Measurements from ENCODE around the gene GXYLT2. TPM values are rescaled to one million over a fixed set of nuclear protein-coding genes. Genes with fewer than 3 reads are reported as not detected.
A peak's percentile ranks its signal among the peaks of the same experiment; 100 is the strongest.

The GXYLT2 gene
- total RNA-seq, 2 experiments from 2014 or later, result 0.08 TPM; not detected in 1

- ATAC-seq (ENCODE audit: poor library complexity) (no peak), DNase-seq (no peak)
- Histone ChIP-seq H3K36me3 (ENCODE audit: insufficient read depth, low read length) (peaks cover 71% of the 10 kb centered on the region), H3K27me3 (ENCODE audit: control insufficient read depth in 1 of 2, insufficient read depth in 2 of 2, low read length in 2 of 2) (no peaks in the 10 kb centered on the region), H3K27ac (ENCODE audit: low read depth in 1 of 2, low read length in 2 of 2) (no peak overlapping the region), H3K4me3 (ENCODE audit: low read length) (no peak overlapping the region), H3K4me1 (ENCODE audit: insufficient read depth, low read length) (peaks cover 54% of the 10 kb centered on the region), H3K9me3 (ENCODE audit: control insufficient read depth in 1 of 2, insufficient read depth in 1 of 2, low read length in 2 of 2) (no peaks in the 10 kb centered on the region)
- ChIA-PET CTCF (interaction anchor here (0.5 kb wide), 1 partner anchor 59 kb away, joined by 3 read pairs; no protein-coding TSS in a partner anchor), POLR2A (no interaction called here)
- Mint-ChIP-seq H3K4me1 (ENCODE audit: low read depth) (peaks cover 80% of the 10 kb centered on the region), H3K27me3 (no peaks in the 10 kb centered on the region), H3K27ac (peak overlapping the region; percentile 20), H3K9me3 (no peaks in the 10 kb centered on the region), H3K4me3 (peak overlapping the region; percentile 62), H3K36me3 (ENCODE audit: low read depth) (peaks cover 86% of the 10 kb centered on the region)
- intact Hi-C loops (cut with DNase I, micrococcal nuclease), result no loop called here
- no peak for TF ChIP-seq CTCF (IDR thresholded peaks at IDR 0.05)
Measured at GRCh38 chr3:73004316-73004715, 116.5 kb downstream of the GXYLT2 start.

GRCh38 chr3:73007992-73008712 lies 120.3 kb downstream of the GXYLT2 start:
- ChIA-PET POLR2A (no interaction called here), CTCF (interaction anchor here (0.6 to 0.9 kb wide), 2 partner anchors 26 to 1917 kb away, joined by 3 read pairs; no protein-coding TSS in a partner anchor)
- Mint-ChIP-seq H3K4me3 (peak overlapping the region; percentile 32), H3K27ac (peak overlapping the region; percentile 48), H3K27me3 (no peaks in the 10 kb centered on the region), H3K9me3 (no peaks in the 10 kb centered on the region), H3K4me1 (ENCODE audit: low read depth) (peaks cover 81% of the 10 kb centered on the region), H3K36me3 (ENCODE audit: low read depth) (peaks cover 85% of the 10 kb centered on the region)
- no peaks in the 10 kb centered on the region for H3K27me3 ChIP-seq (ENCODE audit: control insufficient read depth in 1 of 2, insufficient read depth in 2 of 2, low read length in 2 of 2)
- H3K36me3 ChIP-seq (ENCODE audit: insufficient read depth, low read length), result peaks cover 58% of the 10 kb centered on the region
- DNase-seq, result no peak
- TF ChIP-seq CTCF (IDR thresholded peaks at IDR 0.05), result no peak
- intact Hi-C loops (cut with DNase I, micrococcal nuclease), result no loop called here
- H3K4me3 ChIP-seq (ENCODE audit: low read length), result no peak overlapping the region
- ATAC-seq (ENCODE audit: poor library complexity), result no peak
- H3K9me3 ChIP-seq (ENCODE audit: control insufficient read depth in 1 of 2, insufficient read depth in 1 of 2, low read length in 2 of 2), result no peaks in the 10 kb centered on the region
- peaks cover 48% of the 10 kb centered on the region for H3K4me1 ChIP-seq (ENCODE audit: insufficient read depth, low read length)
- H3K27ac ChIP-seq (ENCODE audit: low read depth in 1 of 2, low read length in 2 of 2), result no peak overlapping the region

GRCh38 chr3:73009008-73009407 lies 121.2 kb downstream of the GXYLT2 start:
- Mint-ChIP-seq H3K4me3 (peak overlapping the region; percentile 32), H3K36me3 (ENCODE audit: low read depth) (peaks cover 80% of the 10 kb centered on the region), H3K27ac (peak overlapping the region; percentile 48), H3K27me3 (no peaks in the 10 kb centered on the region), H3K9me3 (no peaks in the 10 kb centered on the region), H3K4me1 (ENCODE audit: low read depth) (peaks cover 80% of the 10 kb centered on the region)
- Histone ChIP-seq H3K27ac (ENCODE audit: low read depth in 1 of 2, low read length in 2 of 2) (no peak overlapping the region), H3K9me3 (ENCODE audit: control insufficient read depth in 1 of 2, insufficient read depth in 1 of 2, low read length in 2 of 2) (no peaks in the 10 kb centered on the region), H3K4me1 (ENCODE audit: insufficient read depth, low read length) (peaks cover 44% of the 10 kb centered on the region), H3K4me3 (ENCODE audit: low read length) (no peak overlapping the region), H3K36me3 (ENCODE audit: insufficient read depth, low read length) (peaks cover 53% of the 10 kb centered on the region), H3K27me3 (ENCODE audit: control insufficient read depth in 1 of 2, insufficient read depth in 2 of 2, low read length in 2 of 2) (no peaks in the 10 kb centered on the region)
- TF ChIP-seq CTCF (IDR thresholded peaks at IDR 0.05), result no peak
- DNase-seq (no peak), ATAC-seq (ENCODE audit: poor library complexity) (no peak)
- intact Hi-C loops (cut with DNase I, micrococcal nuclease), result no loop called here
- POLR2A ChIA-PET, result no interaction called here
- CTCF ChIA-PET, result interaction anchor here (0.9 kb wide), 1 partner anchor 27 kb away, joined by 3 read pairs; no protein-coding TSS in a partner anchor
